Mesenchymal stem cell (in vitro differentiated cells and primary cell): ENCODE results near the gene TSSK3.

Experiments used
- DNase-seq: peaks from one replicate; pipeline ENCODE4 v3.0.0-alpha.2; 2013
- H2AFZ ChIP-seq: one replicate; pipeline ENCODE4 v1.6.1; 2013; ENCODE audit warnings: low read depth, mild to moderate bottlenecking, control low read depth, inconsistent platforms, low read length, moderate library complexity
- H2AK5ac ChIP-seq: 2 replicates; pipeline ENCODE4 v1.6.1; 2013; ENCODE audit warnings: low read length, moderate library complexity, mild to moderate bottlenecking, inconsistent platforms; ENCODE audit not compliant: severe bottlenecking
- H2BK120ac ChIP-seq: one replicate; pipeline ENCODE4 v1.6.1; 2013; ENCODE audit warnings: low read depth, mild to moderate bottlenecking, inconsistent platforms, low read length, moderate library complexity
- H2BK12ac ChIP-seq, 2 experiments: one replicate each; pipeline ENCODE4 v1.6.1; 2013; ENCODE audit warnings: inconsistent platforms in 2 of 2, low read length in 2 of 2, mild to moderate bottlenecking in 2 of 2, moderate library complexity in 2 of 2, control low read depth in 1 of 2
- H2BK15ac ChIP-seq: one replicate; pipeline ENCODE4 v1.6.1; 2013; ENCODE audit warnings: mild to moderate bottlenecking, low read depth, inconsistent platforms; ENCODE audit not compliant: poor library complexity, severe bottlenecking
- H2BK5ac ChIP-seq: 2 replicates; pipeline ENCODE4 v1.6.1; 2013; ENCODE audit warnings: low read depth, mild to moderate bottlenecking, low read length, control low read depth, inconsistent platforms; ENCODE audit not compliant: poor library complexity, severe bottlenecking
- H3K14ac ChIP-seq, 2 experiments: one replicate each; pipeline ENCODE4 v1.6.1; 2013; ENCODE audit warnings: inconsistent platforms in 2 of 2, low read length in 2 of 2, control low read depth in 1 of 2, mild to moderate bottlenecking in 1 of 2, moderate library complexity in 1 of 2
- H3K18ac ChIP-seq, 2 experiments: one replicate each; pipeline ENCODE4 v1.6.1; 2013; ENCODE audit warnings: inconsistent platforms in 2 of 2, low read length in 2 of 2, control low read depth in 1 of 2, low read depth in 1 of 2, mild to moderate bottlenecking in 1 of 2
- H3K23ac ChIP-seq, 2 experiments: one replicate each; pipeline ENCODE4 v1.6.1; 2013; ENCODE audit warnings: inconsistent platforms in 2 of 2, low read length in 2 of 2, mild to moderate bottlenecking in 2 of 2, moderate library complexity in 2 of 2, control low read depth in 1 of 2
- H3K27ac ChIP-seq: 2 replicates; pipeline ENCODE4 v1.5.1; 2013; ENCODE audit warnings: mild to moderate bottlenecking, moderate library complexity, low read length, control low read depth, inconsistent platforms; ENCODE audit not compliant: poor library complexity, severe bottlenecking
- H3K27me3 ChIP-seq, 2 experiments: 2 replicates each; pipeline versions ENCODE4 v1.6.1 to v1.7.0; 2013; ENCODE audit warnings: low read length in 2 of 2, mild to moderate bottlenecking in 2 of 2, moderate library complexity in 2 of 2, control low read depth in 1 of 2, inconsistent platforms in 1 of 2; ENCODE audit not compliant: control insufficient read depth in 1 of 2, insufficient read depth in 1 of 2
- H3K36me3 ChIP-seq, 2 experiments: 2 replicates each; pipeline versions ENCODE4 v1.6.1 to v1.7.0; 2013; ENCODE audit warnings: low read length in 2 of 2, control low read depth in 1 of 2, inconsistent platforms in 1 of 2, low read depth in 1 of 2, mild to moderate bottlenecking in 1 of 2; ENCODE audit not compliant: insufficient read depth in 2 of 2, control insufficient read depth in 1 of 2
- H3K4ac ChIP-seq, 2 experiments: one replicate each; pipeline ENCODE4 v1.6.1; 2013; ENCODE audit warnings: inconsistent platforms in 2 of 2, low read length in 2 of 2, mild to moderate bottlenecking in 2 of 2, moderate library complexity in 2 of 2, control low read depth in 1 of 2, low read depth in 1 of 2
- H3K4me1 ChIP-seq: 2 replicates; pipeline ENCODE4 v1.6.1; 2013; ENCODE audit warnings: low read depth, low read length, control low read depth; ENCODE audit not compliant: control insufficient read depth, insufficient read depth
- H3K4me2 ChIP-seq: 2 replicates; pipeline ENCODE4 v1.6.1; 2013; ENCODE audit warnings: low read length, mild to moderate bottlenecking, inconsistent platforms; ENCODE audit not compliant: poor library complexity, severe bottlenecking
- H3K4me3 ChIP-seq, 2 experiments: 2 replicates each; pipeline versions ENCODE4 v1.5.1 to v1.7.0; 2013; ENCODE audit warnings: low read length in 2 of 2, mild to moderate bottlenecking in 2 of 2, control low read depth in 1 of 2, low read depth in 1 of 2; ENCODE audit not compliant: insufficient read depth in 1 of 2
- H3K79me1 ChIP-seq: replicated peaks from 2 replicates; pipeline ENCODE4 v1.6.1; 2013; ENCODE audit warnings: mild to moderate bottlenecking, control low read depth, low read length, inconsistent platforms; ENCODE audit not compliant: poor library complexity, severe bottlenecking
- H3K9ac ChIP-seq: 2 replicates; pipeline ENCODE4 v1.7.0; 2013; ENCODE audit warnings: mild to moderate bottlenecking, low read length, moderate library complexity
- H3K9me3 ChIP-seq: 2 replicates; pipeline ENCODE4 v1.7.0; 2013; ENCODE audit warnings: mild to moderate bottlenecking, low read length; ENCODE audit not compliant: control insufficient read depth
- H4K8ac ChIP-seq: one replicate; pipeline ENCODE4 v1.6.1; 2013; ENCODE audit warnings: inconsistent platforms, mild to moderate bottlenecking, low read length, moderate library complexity
- H4K91ac ChIP-seq: one replicate; pipeline ENCODE4 v1.6.1; 2013; ENCODE audit warnings: mild to moderate bottlenecking, low read length, inconsistent platforms
- WGBS: methylation state at CpG from one replicate; pipeline ENCODE4 v1.1.7; 2013; ENCODE audit warnings: mixed read lengths; 5-methylcytosine and 5-hydroxymethylcytosine counted together

TSSK3 gene

GRCh38 chr1:32393136-32393535 is 30.8 kb downstream of the TSSK3 start:
- H3K27ac ChIP-seq, result peak overlapping the region; percentile 19
- peak overlapping the region; percentile 78 for H3K4me2 ChIP-seq
- H3K4me3 ChIP-seq, result peak overlapping the region in 1 of 2 experiments; percentile 92
- no peak overlapping the region for H2AFZ ChIP-seq
- 72% methylated on average over 1 of the region's 1 CpG for WGBS
- peaks cover 9% of the 10 kb centered on the region for H3K4me1 ChIP-seq
- H3K9ac ChIP-seq, result peak overlapping the region; percentile 99
- H4K91ac ChIP-seq, result no peak overlapping the region
- H3K18ac ChIP-seq, result no peak overlapping the region
- peak overlapping the region in 1 of 2 experiments; percentile 2 for H3K4ac ChIP-seq
- no peak overlapping the region for H2BK12ac ChIP-seq
- H2BK15ac ChIP-seq, result no peak overlapping the region
- peaks cover 30% of the 10 kb centered on the region for H3K79me1 ChIP-seq
- peaks cover 22 to 40% of the 10 kb centered on the region in 2 experiments for H3K36me3 ChIP-seq
- no peaks in the 10 kb centered on the region for H3K27me3 ChIP-seq
- no peaks in the 10 kb centered on the region for H3K9me3 ChIP-seq
- no peak overlapping the region for H3K23ac ChIP-seq
- H2BK120ac ChIP-seq, result no peak overlapping the region
- H2BK5ac ChIP-seq, result no peak overlapping the region
- H4K8ac ChIP-seq, result no peak overlapping the region
- DNase-seq, result no peak
- no peak overlapping the region for H2AK5ac ChIP-seq
- no peak overlapping the region for H3K14ac ChIP-seq

- H2BK15ac ChIP-seq, result no peak overlapping the region
- H3K9me3 ChIP-seq, result no peaks in the 10 kb centered on the region
- peak overlapping the region; percentile 80 for H4K91ac ChIP-seq
- H4K8ac ChIP-seq, result peak overlapping the region; percentile 88
- WGBS, result 5% methylated on average over 13 of the region's 15 CpGs
- H3K4ac ChIP-seq, result peak overlapping the region in 1 of 2 experiments; percentile 58
- peaks cover 9% of the 10 kb centered on the region for H3K4me1 ChIP-seq
- H2BK12ac ChIP-seq, result no peak overlapping the region
- peaks cover 25% of the 10 kb centered on the region for H3K79me1 ChIP-seq
- H3K27ac ChIP-seq, result peak overlapping the region; percentile 78
- H3K9ac ChIP-seq, result peak overlapping the region; percentile 99
- no peak overlapping the region for H2BK120ac ChIP-seq
- peak overlapping the region; percentile 78 for H3K4me2 ChIP-seq
- no peak overlapping the region for H3K23ac ChIP-seq
- H3K14ac ChIP-seq, result no peak overlapping the region
- H3K18ac ChIP-seq, result peak overlapping the region; percentile 41 to 64
- H3K27me3 ChIP-seq, result no peaks in the 10 kb centered on the region
- no peak overlapping the region for H2AK5ac ChIP-seq
- H3K4me3 ChIP-seq, result peak overlapping the region; percentile 80 to 92
- H2AFZ ChIP-seq, result peak overlapping the region; percentile 56
- H2BK5ac ChIP-seq, result no peak overlapping the region
- peaks cover 18 to 34% of the 10 kb centered on the region in 2 experiments for H3K36me3 ChIP-seq
- DNase-seq, result no peak
Observed at GRCh38 chr1:32393832-32394140, 31.4 kb downstream of the TSSK3 start.

- Histone ChIP-seq H2AK5ac (no peak within 1 kb of the TSS), H3K9me3 (no peaks in the 10 kb centered on the region), H2BK12ac (no peak within 1 kb of the TSS), H3K4me2 (peak within 1 kb of the TSS; percentile 82), H3K79me1 (peaks cover 23% of the 10 kb centered on the region), H3K9ac (peak within 1 kb of the TSS; percentile 99), H3K4me3 (peak within 1 kb of the TSS; percentile 80 to 92), H3K36me3 (peaks cover 16 to 31% of the 10 kb centered on the region in 2 experiments), H2BK120ac (peak within 1 kb of the TSS; percentile 30), H3K27me3 (no peaks in the 10 kb centered on the region), H3K23ac (no peak within 1 kb of the TSS), H2AFZ (peak within 1 kb of the TSS; percentile 56), H3K4ac (peak within 1 kb of the TSS; percentile 56 to 58), H3K14ac (peak within 1 kb of the TSS in 1 of 2 experiments; percentile 28), H3K18ac (peak within 1 kb of the TSS; percentile 41 to 64), H3K4me1 (peaks cover 9% of the 10 kb centered on the region), H4K91ac (peak within 1 kb of the TSS; percentile 80), H4K8ac (peak within 1 kb of the TSS; percentile 88), H2BK15ac (peak within 1 kb of the TSS; percentile 33), H3K27ac (peak within 1 kb of the TSS; percentile 78), H2BK5ac (no peak within 1 kb of the TSS)
- DNase-seq, result peak; percentile 100
- under 1% methylated on average over 48 of the region's 48 CpGs for whole genome bisulfite sequencing
Observed at GRCh38 chr1:32394141-32394889, 32.0 kb downstream of the TSSK3 start, which contains the start of gene BSDC1. BSDC1 (minus strand) TSS chr1:32394441; CDS start chr1:32394414, 27 bp downstream.

- H4K91ac ChIP-seq, result no peak overlapping the region
- no peaks in the 10 kb centered on the region for H3K9me3 ChIP-seq
- H2AK5ac ChIP-seq, result no peak overlapping the region
- peaks cover 17% of the 10 kb centered on the region for H3K79me1 ChIP-seq
- H3K4me2 ChIP-seq, result peak overlapping the region; percentile 82
- H3K23ac ChIP-seq, result no peak overlapping the region
- peak overlapping the region; percentile 74 for H3K27ac ChIP-seq
- H3K36me3 ChIP-seq, result peaks cover 10 to 24% of the 10 kb centered on the region in 2 experiments
- H3K18ac ChIP-seq, result peak overlapping the region in 1 of 2 experiments; percentile 60
- H3K4me1 ChIP-seq, result peaks cover 9% of the 10 kb centered on the region
- WGBS, result 0% methylated on average over 14 of the region's 14 CpGs
- peak overlapping the region; percentile 99 for H3K9ac ChIP-seq
- H3K27me3 ChIP-seq, result no peaks in the 10 kb centered on the region
- H2AFZ ChIP-seq, result peak overlapping the region; percentile 29
- H2BK120ac ChIP-seq, result peak overlapping the region; percentile 30
- H4K8ac ChIP-seq, result peak overlapping the region; percentile 45
- H3K4me3 ChIP-seq, result peak overlapping the region; percentile 62 to 92
- H2BK15ac ChIP-seq, result no peak overlapping the region
- no peak overlapping the region for H2BK12ac ChIP-seq
- H3K14ac ChIP-seq, result no peak overlapping the region
- DNase-seq, result no peak
- H2BK5ac ChIP-seq, result no peak overlapping the region
- H3K4ac ChIP-seq, result peak overlapping the region in 1 of 2 experiments; percentile 22
Observed at GRCh38 chr1:32394890-32395432, 32.6 kb downstream of the TSSK3 start.
